NK-92 treated with Interleukin-12 subunit alpha and Interleukin-12 subunit beta, amount 100 ng/mL, for 24 hours (cell line): ENCODE data around the gene GLDN.
"Not testable (repeated sequence)": the region's sequence is repeated elsewhere in the genome, so short reads cannot be mapped to it uniquely, and the experiment has no call there.

Experiments
- DNase-seq: peaks from one replicate; lab custom pipeline; 2025; lab: John Stamatoyannopoulos, UW

GLDN gene

DNA sequence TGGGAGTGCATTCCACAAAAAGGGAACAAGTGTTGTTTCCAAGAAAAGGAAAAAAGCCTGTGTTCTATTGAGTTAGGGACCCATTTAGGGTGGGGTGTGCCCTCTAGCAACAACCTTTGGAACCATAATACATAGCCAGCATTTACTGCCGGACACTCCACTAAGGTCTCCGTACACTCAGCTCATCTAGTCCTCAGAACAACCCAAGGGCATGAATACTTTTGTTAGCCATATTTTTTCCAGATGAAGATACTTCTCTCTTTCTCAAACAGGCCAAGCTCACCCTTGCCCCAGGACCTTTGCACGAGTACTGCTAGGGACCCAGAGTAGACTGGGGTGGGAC is 46.2 kb downstream of the GLDN start:
- no peak for DNase-seq

- no peak for DNase-seq
Measured at GRCh38 chr15:51388726-51389125, 47.3 kb downstream of the GLDN start.

DNA sequence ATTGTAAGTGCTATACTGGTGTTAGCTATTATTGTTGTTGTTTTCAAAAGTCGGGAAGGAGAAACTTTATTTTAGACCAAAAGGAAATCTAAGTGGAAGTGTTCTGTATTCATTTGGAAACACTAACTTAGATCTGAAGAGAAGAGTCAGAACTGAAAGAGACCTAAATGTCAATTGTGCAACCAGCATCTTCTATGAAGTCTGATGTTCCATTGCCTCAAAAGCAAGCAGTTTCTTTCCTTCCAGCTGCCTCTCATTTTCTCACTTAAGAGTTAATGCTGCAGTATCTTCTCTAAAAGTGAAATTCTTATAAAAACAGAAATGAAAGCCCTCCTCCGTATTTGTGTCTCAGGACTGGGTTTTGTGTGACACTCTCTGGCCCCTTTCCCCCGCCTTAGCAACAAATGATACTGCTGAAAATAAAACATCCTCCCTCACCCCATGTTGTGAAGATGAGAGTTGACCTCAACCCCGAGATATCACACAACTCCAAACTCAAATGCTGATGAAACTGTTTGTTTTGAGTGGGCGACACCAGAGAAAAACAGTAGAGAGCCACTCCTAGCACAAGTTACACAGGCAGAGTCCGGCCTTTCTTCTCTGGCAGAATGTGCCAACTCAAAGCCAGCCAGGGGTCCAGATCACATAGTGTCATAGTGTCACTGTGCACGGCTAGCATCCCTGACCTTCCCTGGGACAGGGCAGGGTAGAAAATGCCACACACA is 48.9 kb downstream of the GLDN start:
- no peak for DNase-seq

DNA sequence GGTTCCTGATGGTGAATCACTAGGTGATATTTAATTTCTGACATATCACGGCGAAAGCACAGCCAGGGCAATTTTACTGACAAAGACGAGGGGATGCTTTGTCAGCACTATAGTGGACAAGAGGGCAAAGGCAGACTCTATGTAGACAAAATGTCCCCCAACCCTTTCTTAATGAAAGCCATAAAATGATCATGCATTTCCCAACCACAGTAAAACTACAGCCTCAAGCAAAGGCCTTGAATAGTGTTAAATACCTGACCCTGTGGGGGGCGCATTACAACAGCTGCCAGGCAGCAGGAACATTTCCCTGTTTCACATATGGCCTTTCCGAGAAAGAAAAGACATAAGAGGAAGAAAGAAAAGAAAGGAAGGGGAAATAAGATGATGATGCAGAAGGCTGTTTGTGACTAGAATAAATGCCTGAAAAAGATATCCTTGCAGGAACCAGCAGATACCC is 49.5 kb downstream of the GLDN start:
- no peak for DNase-seq

GRCh38 chr15:51396921-51397320 is 55.5 kb downstream of the GLDN start:
- DNase-seq = no peak

GRCh38 chr15:51398626-51399025 is 57.2 kb downstream of the GLDN start:
- DNase-seq = no peak

GRCh38 chr15:51401051-51401780 is 59.8 kb downstream of the GLDN start:
- DNase-seq = no peak

- DNase-seq = no peak
Measured at GRCh38 chr15:51401872-51402517, 60.5 kb downstream of the GLDN start.

GRCh38 chr15:51403072-51403878 is 61.8 kb downstream of the GLDN start:
- DNase-seq = no peak

- no peak for DNase-seq
Measured at GRCh38 chr15:51403946-51404695, 62.7 kb downstream of the GLDN start.

- DNase-seq = no peak
Measured at GRCh38 chr15:51405693-51406523, 64.5 kb downstream of the GLDN start.

GRCh38 chr15:51414256-51414860 is 72.9 kb downstream of the GLDN start:
- DNase-seq = no peak

GRCh38 chr15:51416129-51416528 is 74.7 kb downstream of the GLDN start:
- no peak for DNase-seq

DNA sequence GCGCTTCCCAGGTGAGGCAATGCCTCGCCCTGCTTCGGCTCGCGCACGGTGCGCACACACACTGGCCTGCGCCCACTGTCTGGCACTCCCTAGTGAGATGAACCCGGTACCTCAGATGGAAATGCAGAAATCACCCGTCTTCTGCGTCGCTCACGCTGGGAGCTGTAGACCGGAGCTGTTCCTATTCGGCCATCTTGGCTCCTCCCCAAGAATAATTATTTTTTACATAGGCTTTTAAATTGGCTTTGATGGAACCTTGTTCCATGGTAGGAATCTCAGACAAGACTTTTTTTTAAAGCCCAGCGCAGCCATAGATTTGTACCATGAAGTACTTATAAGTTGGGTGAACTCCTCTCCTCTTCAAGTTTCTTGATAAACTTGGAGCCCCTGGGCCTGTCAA is 81.6 kb downstream of the GLDN start:
- not testable (repeated sequence) for DNase-seq

DNA sequence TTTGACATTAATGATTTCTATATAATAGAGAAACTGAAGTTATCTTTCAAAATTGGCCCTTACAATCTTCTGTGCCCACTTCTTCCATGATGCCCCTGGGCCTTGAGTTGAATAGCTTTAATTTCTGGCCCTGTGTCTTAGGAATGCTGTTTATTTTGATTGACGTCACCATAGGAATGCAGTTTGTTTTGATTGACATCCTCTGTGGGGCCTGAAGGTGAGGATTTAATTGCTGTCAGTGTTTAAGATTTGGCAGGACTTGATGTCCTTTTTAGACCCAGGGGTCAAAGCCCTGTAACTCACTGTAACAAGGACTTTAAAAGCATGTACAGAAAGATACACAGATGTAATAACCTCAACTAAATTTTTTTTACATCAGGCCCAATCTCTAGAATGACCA is 83.3 kb downstream of the GLDN start:
- no peak for DNase-seq

DNA sequence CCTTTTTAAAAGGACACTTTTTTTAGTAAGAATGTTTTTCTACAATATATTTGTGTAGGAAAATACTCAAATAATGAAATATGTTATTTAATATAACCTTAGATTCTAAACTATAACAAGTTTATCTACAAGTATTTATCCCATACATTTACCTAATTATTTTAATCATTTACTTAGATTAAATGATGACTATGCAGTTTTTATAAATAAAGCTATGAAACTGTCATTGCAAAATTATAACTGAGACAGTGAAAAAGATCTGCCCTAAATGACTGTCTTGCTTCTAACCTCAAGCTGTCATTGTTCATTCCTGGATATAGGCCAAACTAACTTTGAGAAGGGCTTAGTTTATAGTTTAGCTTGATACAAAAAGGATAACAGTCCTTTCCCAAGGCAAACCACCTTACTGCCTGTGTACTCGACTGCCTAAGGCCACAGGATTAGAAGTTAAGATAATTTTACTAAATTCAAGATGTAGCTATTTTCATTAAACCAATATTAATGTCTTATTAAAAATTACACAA is 84.1 kb downstream of the GLDN start:
- DNase-seq = no peak

GRCh38 chr15:51438526-51438925 is 97.1 kb downstream of the GLDN start:
- DNase-seq = no peak

DNA sequence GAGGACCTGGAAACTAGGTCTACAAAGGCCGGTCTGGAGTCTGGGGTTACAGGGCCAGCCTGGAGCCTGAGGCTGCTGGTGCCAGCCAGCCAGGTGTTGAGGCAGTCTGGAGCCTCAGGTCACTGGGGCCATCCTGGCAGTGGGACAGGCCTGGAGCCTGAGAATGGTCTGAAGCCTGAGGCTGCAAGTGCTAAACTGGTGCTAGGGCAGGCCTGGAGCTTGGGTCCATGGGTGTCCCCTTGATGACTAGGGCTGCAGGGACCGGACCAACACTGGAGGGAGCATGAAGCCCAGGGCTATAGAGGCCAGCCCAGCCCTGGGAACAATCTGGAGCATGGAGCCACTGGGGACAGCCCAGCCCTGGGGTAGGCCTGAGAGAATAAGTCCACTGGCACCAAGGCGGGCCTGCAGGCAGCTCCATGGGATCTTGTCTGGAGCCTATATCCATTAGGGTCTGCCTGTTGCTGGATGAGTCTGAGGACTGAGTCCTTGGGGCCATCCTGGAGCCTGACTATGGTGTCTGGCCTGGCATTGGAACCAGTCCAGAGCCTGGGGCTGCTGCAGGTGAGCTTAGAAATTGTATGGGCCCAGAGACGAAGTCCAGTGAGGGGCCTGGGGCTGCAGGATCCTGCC is 101.9 kb downstream of the GLDN start:
- no peak for DNase-seq

GRCh38 chr15:51444112-51444511 is 102.7 kb downstream of the GLDN start:
- DNase-seq = no peak

DNA sequence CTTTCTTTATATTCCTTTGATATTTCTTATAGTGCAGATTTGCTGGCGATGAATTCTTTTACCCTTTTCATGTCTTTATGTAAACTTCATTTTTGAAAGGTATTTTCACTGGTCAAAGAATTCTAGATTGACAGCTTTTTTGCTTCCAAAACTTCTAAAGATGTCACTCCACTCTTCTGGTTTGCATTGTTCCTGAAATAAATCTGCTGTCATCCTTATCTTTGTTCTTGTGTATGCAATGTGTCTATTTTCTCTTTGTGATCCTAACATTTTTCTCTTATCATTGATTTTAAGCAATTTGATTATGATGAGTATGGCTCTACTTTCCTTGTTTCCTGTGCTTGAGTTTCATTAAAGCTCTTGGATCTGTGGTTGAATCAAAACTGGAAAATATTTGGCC is 103.4 kb downstream of the GLDN start:
- no peak for DNase-seq
